ENCODE results near the gene PAN2. TPM values are rescaled to one million over a fixed set of nuclear protein-coding genes. Genes with fewer than 3 reads are reported as not detected.

The PAN2 gene
- total RNA-seq, 1 experiment from 2014 or later, result 75.0 TPM

GRCh38 chr12:56304872-56305590 is 28.8 kb downstream of the PAN2 start:
- Histone ChIP-seq H2AFZ (ENCODE audit: low read depth, low read length, poor library complexity, severe bottlenecking) (no peak overlapping the region), H3K9me3 (ENCODE audit: control insufficient read depth in 1 of 2, insufficient read depth in 1 of 2, low read depth in 1 of 2, low read length in 2 of 2) (no peaks in the 10 kb centered on the region), H3K79me2 (ENCODE audit: insufficient read depth, low read length) (peaks cover 8% of the 10 kb centered on the region; the same call in 1 of the 2 replicates), H3K9ac (ENCODE audit: low read length) (no peak overlapping the region), H3K27ac (ENCODE audit: low read depth, low read length) (no peak overlapping the region), H3K27me3 (ENCODE audit: insufficient read depth, low read length) (no peaks in the 10 kb centered on the region), H4K20me1 (ENCODE audit: insufficient read depth) (no peaks in the 10 kb centered on the region), H3K4me2 (ENCODE audit: low read length) (no peak overlapping the region), H3K4me3 (replicated peaks in 1 of 2; ENCODE audit: low read depth in 1 of 2, low read length in 2 of 2) (no peak overlapping the region), H3K4me1 (ENCODE audit: control insufficient read depth in 1 of 2, insufficient read depth in 2 of 2, low read length in 2 of 2) (peaks cover 14 to 20% of the 10 kb centered on the region in 2 experiments; a peak in 3 of 4 replicates), H3K9me2 (ENCODE audit: insufficient read depth) (no peaks in the 10 kb centered on the region), H3K36me3 (ENCODE audit: control insufficient read depth in 1 of 2, insufficient read depth in 2 of 2, low read length in 2 of 2) (peaks cover 13 to 15% of the 10 kb centered on the region in 2 experiments; a peak in 3 of 4 replicates)
- ChIA-PET CTCF (no interaction called here), RAD21 (ENCODE audit: low non-redundant PET in 1 of 2, low total read pairs in 2 of 2, uncharacterized antibody in 2 of 2, unreplicated experiment in 2 of 2) (no interaction called here), POLR2A (no interaction called here)
- TF ChIP-seq CEBPB (IDR thresholded peaks at IDR 0.05; ENCODE audit: low read depth), result no peak
- no peak for TF ChIP-seq SP1 (IDR thresholded peaks at IDR 0.05; ENCODE audit: low read depth)
- no peak for TF ChIP-seq SIN3A (IDR thresholded peaks at IDR 0.05; ENCODE audit: low read depth)
- no peak for TF ChIP-seq EZH2phosphoT487 (IDR thresholded peaks at IDR 0.05; ENCODE audit: borderline replicate concordance)
- BruUV-seq (replicated peaks), result no TSS peak
- no peak for DNase-seq (ENCODE audit: low read depth, low spot score)
- no peak for ATAC-seq
- intact Hi-C loops (cut with micrococcal nuclease), result no loop called here

DNA sequence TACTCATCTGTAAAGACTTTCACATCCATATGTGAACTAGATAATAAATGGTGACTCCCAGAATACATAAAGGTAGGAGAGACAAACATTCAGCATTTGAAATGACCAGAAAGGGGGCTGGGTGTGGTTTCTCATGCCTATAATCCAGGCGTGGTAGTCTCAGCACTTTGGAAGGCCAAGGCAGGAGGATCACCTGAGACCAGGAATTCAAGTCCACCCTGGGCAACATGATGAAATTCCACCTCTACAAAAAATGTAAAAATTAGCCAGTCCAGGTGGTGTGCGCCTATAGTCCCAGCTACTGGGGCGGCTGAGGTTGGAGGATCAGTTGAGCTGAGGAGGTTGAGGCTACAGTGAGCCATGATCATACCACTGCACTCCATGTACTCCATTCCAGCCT is 29.5 kb downstream of the PAN2 start:
- no peak overlapping the region for H3K9ac ChIP-seq (ENCODE audit: low read length)
- H3K4me3 ChIP-seq (replicated peaks in 1 of 2; ENCODE audit: low read depth in 1 of 2, low read length in 2 of 2), result no peak overlapping the region
- H3K4me2 ChIP-seq (ENCODE audit: low read length), result no peak overlapping the region
- no TSS peak for BruUV-seq (replicated peaks)
- no peaks in the 10 kb centered on the region for H3K9me3 ChIP-seq (ENCODE audit: control insufficient read depth in 1 of 2, insufficient read depth in 1 of 2, low read depth in 1 of 2, low read length in 2 of 2)
- DNase-seq (ENCODE audit: low read depth, low spot score) (no peak), ATAC-seq (no peak)
- H2AFZ ChIP-seq (ENCODE audit: low read depth, low read length, poor library complexity, severe bottlenecking), result no peak overlapping the region
- ChIA-PET RAD21 (ENCODE audit: low non-redundant PET in 1 of 2, low total read pairs in 2 of 2, uncharacterized antibody in 2 of 2, unreplicated experiment in 2 of 2) (interaction anchor here in 1 of 2 experiments (0.5 kb wide), 1 partner anchor 114 kb away, joined by 8 read pairs; no protein-coding TSS in a partner anchor), CTCF (no interaction called here), POLR2A (no interaction called here)
- H3K27ac ChIP-seq (ENCODE audit: low read depth, low read length), result no peak overlapping the region
- peaks cover 14 to 20% of the 10 kb centered on the region in 2 experiments; a peak in 3 of 4 replicates for H3K4me1 ChIP-seq (ENCODE audit: control insufficient read depth in 1 of 2, insufficient read depth in 2 of 2, low read length in 2 of 2)
- no peaks in the 10 kb centered on the region for H3K27me3 ChIP-seq (ENCODE audit: insufficient read depth, low read length)
- intact Hi-C loops (cut with micrococcal nuclease), result no loop called here
- H3K36me3 ChIP-seq (ENCODE audit: control insufficient read depth in 1 of 2, insufficient read depth in 2 of 2, low read length in 2 of 2), result peaks cover 9 to 13% of the 10 kb centered on the region in 2 experiments; a peak in 3 of 4 replicates
- no peaks in the 10 kb centered on the region for H3K9me2 ChIP-seq (ENCODE audit: insufficient read depth)
- peaks cover 14% of the 10 kb centered on the region for H3K79me2 ChIP-seq (ENCODE audit: insufficient read depth, low read length)
- H4K20me1 ChIP-seq (ENCODE audit: insufficient read depth), result no peaks in the 10 kb centered on the region
- TF ChIP-seq REST (IDR thresholded peaks at IDR 0.05; ENCODE audit: low read depth) (no peak), MAX (IDR thresholded peaks at IDR 0.05) (no peak), YY1 (IDR thresholded peaks at IDR 0.05; ENCODE audit: extremely low read depth, insufficient replicate concordance, low read depth, low read length) (no peak), ZBTB33 (IDR thresholded peaks at IDR 0.05; ENCODE audit: extremely low read depth, insufficient replicate concordance, low read length) (no peak), EGR1 (IDR thresholded peaks at IDR 0.05; ENCODE audit: low read depth) (no peak), JUND (IDR thresholded peaks at IDR 0.05) (no peak), TCF7L2 (IDR thresholded peaks at IDR 0.05; ENCODE audit: borderline replicate concordance, extremely low read depth, insufficient read depth, insufficient read length) (no peak), EZH2 (IDR thresholded peaks at IDR 0.05) (no peak), POLR2AphosphoS5 (IDR thresholded peaks at IDR 0.05; ENCODE audit: low read depth, low read length) (no peak), SRF (IDR thresholded peaks at IDR 0.05; ENCODE audit: low read depth) (no peak), SP1 (IDR thresholded peaks at IDR 0.05; ENCODE audit: low read depth) (no peak), RAD21 (IDR thresholded peaks at IDR 0.05; ENCODE audit: low read depth) (no peak)
